CD4-positive, alpha-beta T cell (primary cell): Measurements from ENCODE around the gene LRRTM4. TPM values are rescaled to one million over a fixed set of nuclear protein-coding genes. Genes with fewer than 3 reads are reported as not detected.

Experiments
- ATAC-seq: fragments of 200-7000 bp; cut with Tn5 transposase; one replicate; pipeline ENCODE4 v1.10.0; 2022; ENCODE audit warnings: mild to moderate bottlenecking; ENCODE audit not compliant: poor library complexity
- CTCF ChIA-PET: fragments of 350-600 bp; sonication (Branson Sonifier 250); formaldehyde crosslinking; loops from one replicate; lab custom pipeline; 2021; ENCODE audit warnings: antibody characterized with exemption, inconsistent platforms; lab: Charles Lee
- POLR2A ChIA-PET: fragments of 350-600 bp; sonication (Branson Sonifier 250); formaldehyde crosslinking; loops from one replicate; lab custom pipeline; 2021; ENCODE audit warnings: antibody characterized with exemption, inconsistent platforms; lab: Charles Lee
- DNase-seq, 14 experiments: peaks; one replicate each; pipeline ENCODE4 v3.0.0-alpha.2; 2013 to 2020; ENCODE audit warnings: mixed read lengths in 2 of 14
- H3K27ac ChIP-seq, 2 donors: one replicate each; pipeline versions ENCODE4 v1.5.1 to v1.7.0; 2013; ENCODE audit warnings: low read length in 2 of 2, low read depth in 1 of 2, mild to moderate bottlenecking in 1 of 2
- H3K27me3 ChIP-seq, 2 experiments: 1 replicate in 1 of 2; 2 replicates in 1 of 2; pipeline versions ENCODE4 v1.6.1 to v1.7.0; 2013; ENCODE audit warnings: low read length in 2 of 2, control low read depth in 1 of 2, mild to moderate bottlenecking in 1 of 2, moderate library complexity in 1 of 2; ENCODE audit not compliant: insufficient read depth in 2 of 2, control insufficient read depth in 1 of 2
- H3K36me3 ChIP-seq: one replicate; pipeline ENCODE4 v1.6.1; 2013; ENCODE audit warnings: low read length, control low read depth; ENCODE audit not compliant: insufficient read depth
- H3K4me1 ChIP-seq: one replicate; pipeline ENCODE4 v1.6.1; 2013; ENCODE audit warnings: low read length, control low read depth; ENCODE audit not compliant: insufficient read depth
- H3K4me3 ChIP-seq: one replicate; pipeline ENCODE4 v1.5.1; 2013; ENCODE audit warnings: mild to moderate bottlenecking, low read length, moderate library complexity
- H3K9me3 ChIP-seq, 2 experiments: 1 replicate in 1 of 2; 2 replicates in 1 of 2; pipeline versions ENCODE4 v1.6.1 to v1.7.0; 2013; ENCODE audit warnings: low read length in 2 of 2, mild to moderate bottlenecking in 2 of 2, control low read depth in 1 of 2, moderate library complexity in 1 of 2; ENCODE audit not compliant: control insufficient read depth in 1 of 2, insufficient read depth in 1 of 2
- H3K27ac Mint-ChIP-seq: one replicate; pipeline ENCODE4 v1.8.0; 2020; ENCODE audit warnings: mixed read lengths
- H3K27me3 Mint-ChIP-seq: one replicate; pipeline ENCODE4 v1.8.0; 2021; ENCODE audit warnings: mixed read lengths
- H3K36me3 Mint-ChIP-seq: one replicate; pipeline ENCODE4 v1.8.0; 2021; ENCODE audit warnings: low read depth, mixed read lengths
- H3K4me1 Mint-ChIP-seq: one replicate; pipeline ENCODE4 v1.8.0; 2021; ENCODE audit warnings: low read depth, mixed read lengths
- H3K4me3 Mint-ChIP-seq: one replicate; pipeline ENCODE4 v1.8.0; 2020; ENCODE audit warnings: mild to moderate bottlenecking, mixed read lengths
- H3K9me3 Mint-ChIP-seq: one replicate; pipeline ENCODE4 v1.8.0; 2020; ENCODE audit warnings: mixed read lengths
- intact Hi-C, 2 experiments: fragments of 100-400 bp; cut with DNase I in 1 of 2; cut with micrococcal nuclease in 1 of 2; formaldehyde crosslinking; loops; one replicate each; pipeline versions ENCODE4 v1.15.1 to v1.9.0; 2023 to 2025; cut with DNase I, micrococcal nuclease
- total RNA-seq, 174 experiments: library from RNA in 2 of 174; stranded (reverse) in 2 of 174; gene quantifications; one replicate each; pipeline ENCODE4 v1.2.3 and lab custom pipeline; 2021 to 2026
- TF ChIP-seq, protein P1 (sequence below): fragments of 200-600 bp; IDR thresholded peaks from one replicate; pipeline ENCODE4 v1.8.0; 2022; ENCODE audit warnings: antibody characterized with exemption, mild to moderate bottlenecking

The LRRTM4 gene
- total RNA-seq, 2 experiments from 2014 or later = not detected

DNA sequence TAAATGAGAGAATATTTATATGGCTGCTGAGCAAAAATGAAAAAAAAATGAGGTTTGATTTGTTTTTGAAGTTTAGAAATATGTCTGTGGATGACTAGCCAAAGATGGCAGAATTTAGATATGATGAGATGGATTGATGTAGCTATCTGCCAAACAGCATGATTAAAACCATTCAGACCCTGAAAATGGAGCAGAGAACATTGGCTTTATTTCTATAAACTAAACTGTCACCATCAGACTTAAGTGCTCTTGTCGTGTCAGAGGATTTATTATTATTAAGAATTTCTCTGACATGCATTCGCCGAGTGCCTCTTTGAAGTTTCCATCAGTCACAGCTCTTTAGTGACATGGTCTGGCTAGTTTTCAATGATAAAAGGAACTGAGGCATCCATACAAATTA lies 151.7 kb downstream of the LRRTM4 start:
- Histone ChIP-seq H3K27me3 (no peaks in the 10 kb centered on the region), H3K9me3 (no peaks in the 10 kb centered on the region), H3K36me3 (no peaks in the 10 kb centered on the region), H3K27ac (no peak overlapping the region), H3K4me1 (no peaks in the 10 kb centered on the region), H3K4me3 (no peak overlapping the region)
- Mint-ChIP-seq H3K27ac (no peak overlapping the region), H3K36me3 (no peaks in the 10 kb centered on the region), H3K4me3 (no peak overlapping the region), H3K9me3 (peaks cover 11% of the 10 kb centered on the region), H3K4me1 (no peaks in the 10 kb centered on the region), H3K27me3 (no peaks in the 10 kb centered on the region)
- ChIA-PET CTCF (no interaction called here), POLR2A (no interaction called here)
- TF ChIP-seq, protein P1, sequence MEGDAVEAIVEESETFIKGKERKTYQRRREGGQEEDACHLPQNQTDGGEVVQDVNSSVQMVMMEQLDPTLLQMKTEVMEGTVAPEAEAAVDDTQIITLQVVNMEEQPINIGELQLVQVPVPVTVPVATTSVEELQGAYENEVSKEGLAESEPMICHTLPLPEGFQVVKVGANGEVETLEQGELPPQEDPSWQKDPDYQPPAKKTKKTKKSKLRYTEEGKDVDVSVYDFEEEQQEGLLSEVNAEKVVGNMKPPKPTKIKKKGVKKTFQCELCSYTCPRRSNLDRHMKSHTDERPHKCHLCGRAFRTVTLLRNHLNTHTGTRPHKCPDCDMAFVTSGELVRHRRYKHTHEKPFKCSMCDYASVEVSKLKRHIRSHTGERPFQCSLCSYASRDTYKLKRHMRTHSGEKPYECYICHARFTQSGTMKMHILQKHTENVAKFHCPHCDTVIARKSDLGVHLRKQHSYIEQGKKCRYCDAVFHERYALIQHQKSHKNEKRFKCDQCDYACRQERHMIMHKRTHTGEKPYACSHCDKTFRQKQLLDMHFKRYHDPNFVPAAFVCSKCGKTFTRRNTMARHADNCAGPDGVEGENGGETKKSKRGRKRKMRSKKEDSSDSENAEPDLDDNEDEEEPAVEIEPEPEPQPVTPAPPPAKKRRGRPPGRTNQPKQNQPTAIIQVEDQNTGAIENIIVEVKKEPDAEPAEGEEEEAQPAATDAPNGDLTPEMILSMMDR = no peak
- intact Hi-C loops = no loop called here
- ATAC-seq = no peak
- DNase-seq = no peak

DNA sequence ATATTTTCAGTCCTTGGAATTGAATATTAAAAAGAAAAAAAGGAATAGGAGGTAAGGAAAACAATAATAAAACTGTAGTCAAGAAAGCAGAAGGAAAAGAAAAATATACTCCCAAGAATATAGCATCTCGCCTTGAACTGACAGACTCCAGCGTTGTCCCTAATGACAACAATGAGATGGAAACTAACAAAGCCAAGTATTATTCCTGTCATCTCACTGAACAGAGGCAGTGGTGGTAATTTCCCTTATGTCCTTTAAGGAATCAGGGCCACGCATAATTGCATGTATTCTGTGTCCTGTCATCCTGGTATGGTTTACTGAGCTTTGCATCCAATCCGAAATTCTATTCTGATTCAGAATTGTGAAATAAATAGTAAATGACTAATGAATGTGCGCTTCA lies 158.9 kb downstream of the LRRTM4 start:
- intact Hi-C loops = no loop called here

DNA sequence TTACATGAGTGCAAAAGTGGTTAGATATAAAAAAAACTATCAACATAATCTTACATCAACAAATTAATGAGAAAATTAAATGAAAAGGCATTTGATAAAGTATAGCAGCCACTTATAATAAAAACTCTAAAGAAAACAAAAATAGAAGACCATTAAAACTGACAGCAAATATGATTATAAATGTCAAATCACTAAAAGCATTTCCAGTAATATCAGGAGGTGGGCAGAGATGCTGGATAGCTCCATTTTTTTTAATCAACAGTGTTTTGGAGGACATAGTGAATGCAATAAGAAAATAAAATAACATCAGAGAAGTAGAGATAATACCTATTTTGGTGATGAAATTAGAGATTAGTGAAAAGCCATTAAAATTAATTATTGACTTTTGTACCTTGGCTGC lies 173.4 kb downstream of the LRRTM4 start:
- no peaks in the 10 kb centered on the region for H3K4me1 Mint-ChIP-seq
- POLR2A ChIA-PET = no interaction called here
- DNase-seq = no peak
- Histone ChIP-seq H3K27me3 (no peaks in the 10 kb centered on the region), H3K4me3 (no peak overlapping the region), H3K9me3 (peaks cover 0 to 5% of the 10 kb centered on the region in 2 experiments), H3K4me1 (no peaks in the 10 kb centered on the region), H3K36me3 (no peaks in the 10 kb centered on the region), H3K27ac (no peak overlapping the region)
- no peak for ATAC-seq
- no peak overlapping the region for H3K4me3 Mint-ChIP-seq
- H3K9me3 Mint-ChIP-seq = peaks cover 5% of the 10 kb centered on the region
- H3K27me3 Mint-ChIP-seq = no peaks in the 10 kb centered on the region
- no peak overlapping the region for H3K27ac Mint-ChIP-seq
- TF ChIP-seq, protein P1 = no peak
- CTCF ChIA-PET = no interaction called here
- no peaks in the 10 kb centered on the region for H3K36me3 Mint-ChIP-seq
- intact Hi-C loops = no loop called here

More for the DNA sequence above, 158.9 kb downstream of the LRRTM4 start:
- no peaks in the 10 kb centered on the region for H3K36me3 Mint-ChIP-seq
- H3K27ac ChIP-seq = no peak overlapping the region
- peaks cover 0 to 4% of the 10 kb centered on the region in 2 experiments for H3K9me3 ChIP-seq
- no peaks in the 10 kb centered on the region for H3K36me3 ChIP-seq
- ATAC-seq = no peak
- no peaks in the 10 kb centered on the region for H3K4me1 ChIP-seq
- H3K27ac Mint-ChIP-seq = no peak overlapping the region
- H3K4me3 ChIP-seq = no peak overlapping the region
- H3K27me3 ChIP-seq = no peaks in the 10 kb centered on the region
- no peak overlapping the region for H3K4me3 Mint-ChIP-seq
- H3K27me3 Mint-ChIP-seq = no peaks in the 10 kb centered on the region
- H3K9me3 Mint-ChIP-seq = peaks cover 9% of the 10 kb centered on the region
- no peaks in the 10 kb centered on the region for H3K4me1 Mint-ChIP-seq
- DNase-seq = no peak
- ChIA-PET POLR2A (no interaction called here), CTCF (no interaction called here)
- TF ChIP-seq, protein P1 = no peak
